Nephron (organoid): ENCODE measurements around the gene WDR4.

Experiments
- H3K27ac Mint-ChIP-seq, 3 experiments: 2 replicates each; pipeline ENCODE4 v1.8.0; 2020; ENCODE audit warnings: mixed read lengths in 3 of 3, mild to moderate bottlenecking in 2 of 3, moderate library complexity in 1 of 3
- H3K27me3 Mint-ChIP-seq: 2 replicates; pipeline ENCODE4 v1.8.0; 2021; ENCODE audit warnings: low read depth, mild to moderate bottlenecking, moderate library complexity, mixed read lengths
- H3K36me3 Mint-ChIP-seq: 2 replicates; pipeline ENCODE4 v1.8.0; 2020; ENCODE audit warnings: low read depth, mixed read lengths
- H3K4me1 Mint-ChIP-seq: 2 replicates; pipeline ENCODE4 v1.8.0; 2020; ENCODE audit warnings: mixed read lengths
- H3K4me3 Mint-ChIP-seq, 3 experiments: 2 replicates each; pipeline ENCODE4 v1.8.0; 2020; ENCODE audit warnings: mild to moderate bottlenecking in 3 of 3, mixed read lengths in 3 of 3, moderate library complexity in 2 of 3
- H3K9me3 Mint-ChIP-seq: 2 replicates; pipeline ENCODE4 v1.8.0; 2020; ENCODE audit warnings: mixed read lengths
- CTCF ChIP-seq, 3 experiments: fragments of 200-600 bp; sonication (generic); IDR thresholded peaks; one replicate each; pipeline ENCODE4 v1.5.0; 2021; ENCODE audit warnings: antibody characterized with exemption in 3 of 3; ENCODE audit not compliant: unreplicated experiment in 3 of 3

Gene WDR4

GRCh38 chr21:42799516-42799915, 79.8 kb downstream of the WDR4 start:
- TF ChIP-seq CTCF (IDR thresholded peaks at IDR 0.05; ENCODE audit: unreplicated experiment in 3 of 3): no peak
- Mint-ChIP-seq H3K27ac (no peak overlapping the region), H3K4me1 (no peaks in the 10 kb centered on the region), H3K4me3 (no peak overlapping the region), H3K27me3 (peaks cover 5% of the 10 kb centered on the region), H3K9me3 (no peaks in the 10 kb centered on the region), H3K36me3 (no peaks in the 10 kb centered on the region)
